Raji (cell line): ENCODE data around the gene OSBPL6.

Source experiments
- POLR2A ChIP-seq: IDR thresholded peaks from 2 replicates; pipeline ENCODE4 v1.6.1; 2011; ENCODE audit warnings: low read depth, low read length, control low read depth; ENCODE audit not compliant: insufficient read depth

OSBPL6 gene

DNA sequence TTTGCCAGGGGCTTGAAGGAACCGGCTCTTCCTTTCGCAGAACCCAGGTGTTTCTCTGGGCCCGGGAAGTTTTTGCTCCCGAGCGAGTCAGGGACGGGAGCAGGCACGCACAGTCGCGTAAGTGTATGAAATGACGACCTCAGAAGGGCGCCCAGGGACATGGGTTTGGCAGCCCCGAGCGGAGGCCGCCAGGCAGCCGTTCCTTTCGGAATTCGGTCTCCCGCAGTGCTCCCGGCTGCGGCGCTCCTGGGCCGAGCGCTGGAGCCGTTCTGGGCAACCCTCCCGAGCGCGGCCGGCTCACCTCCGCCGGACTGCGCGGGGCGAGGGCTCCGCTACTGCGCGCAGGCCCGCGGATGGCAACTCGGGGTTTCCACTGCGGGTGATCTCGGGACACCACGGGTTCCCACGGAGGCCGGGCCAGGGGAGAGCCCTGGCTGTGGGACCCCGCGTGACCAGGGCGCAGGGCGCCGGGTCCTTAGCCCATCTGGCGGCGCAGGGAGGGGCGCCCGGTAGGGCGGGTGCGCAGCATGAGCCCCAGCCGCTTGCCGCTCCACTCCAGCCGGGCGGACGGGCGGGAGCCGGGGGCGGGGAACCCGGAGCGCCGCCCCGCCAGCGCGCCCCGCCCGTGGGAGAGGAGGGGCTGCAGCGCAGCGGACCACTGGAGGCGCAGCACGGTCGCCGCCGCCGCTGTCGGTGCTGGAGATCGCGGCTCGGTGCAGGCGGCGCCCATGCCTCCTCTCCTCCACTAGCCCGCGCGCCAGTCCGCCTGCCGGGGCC is at the start of gene OSBPL6:
Gene OSBPL6, plus strand, starts transcription at position 690 of the 777 bp plus-strand sequence. CDS start 111,673 bp downstream, outside the sequence.
- no peak for TF ChIP-seq POLR2A

DNA sequence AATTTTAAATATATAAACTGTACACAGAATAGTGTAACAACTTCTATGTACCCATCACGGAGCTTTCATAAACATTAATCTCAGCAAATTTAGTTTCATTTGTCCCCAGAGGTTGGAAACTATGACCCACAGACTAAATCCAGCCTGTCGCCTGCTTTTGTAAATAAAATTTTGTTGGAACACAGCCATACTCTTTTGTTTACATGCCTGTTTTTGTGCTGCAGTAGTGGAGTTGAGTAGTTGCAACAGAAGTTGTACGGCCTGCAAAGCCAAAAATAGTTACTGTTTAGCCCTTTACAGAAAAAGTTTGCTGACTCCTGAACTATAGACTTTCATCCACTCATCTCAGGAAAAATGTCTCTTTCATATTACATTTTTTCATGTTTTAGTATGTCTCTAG is 42.3 kb upstream of the OSBPL6 start:
- TF ChIP-seq POLR2A, result no peak

DNA sequence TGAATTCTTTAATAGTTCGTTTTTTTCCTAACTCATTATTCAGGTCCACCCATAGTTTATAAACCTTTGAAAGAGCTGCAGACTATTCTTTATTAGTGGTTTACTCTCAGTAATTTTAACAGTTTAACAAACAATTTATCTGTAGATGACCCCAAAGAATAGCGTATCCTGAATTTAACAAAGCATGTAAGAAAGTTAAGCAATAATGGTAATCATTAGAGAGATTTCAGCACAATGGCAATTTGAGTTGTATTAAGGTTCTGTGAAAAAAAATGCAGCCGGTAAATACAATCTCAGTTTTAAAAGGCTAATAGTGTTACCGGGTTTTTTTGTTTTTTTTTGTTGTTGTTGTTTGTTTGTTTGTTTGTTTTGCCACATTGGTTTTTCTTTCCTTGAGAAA is 41.8 kb upstream of the OSBPL6 start:
- no peak for TF ChIP-seq POLR2A

DNA sequence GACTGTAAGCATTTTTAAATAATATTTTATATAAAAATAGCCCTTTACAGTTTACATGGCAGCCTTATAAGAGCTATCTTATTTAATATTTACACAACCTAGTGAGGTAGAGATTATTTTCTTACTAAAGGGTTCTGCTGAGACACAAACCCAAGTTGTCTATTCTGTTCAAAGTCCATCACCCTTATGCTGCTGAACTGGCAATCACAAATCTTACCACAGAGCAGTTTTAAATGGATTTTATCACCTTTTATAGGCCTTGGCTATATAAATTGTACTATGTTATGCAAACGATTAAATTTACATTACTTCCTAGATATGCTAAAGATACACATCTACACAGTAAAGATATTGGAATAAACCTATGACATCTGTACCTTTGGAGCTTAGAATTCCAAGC is 41.3 kb upstream of the OSBPL6 start:
- no peak for TF ChIP-seq POLR2A

DNA sequence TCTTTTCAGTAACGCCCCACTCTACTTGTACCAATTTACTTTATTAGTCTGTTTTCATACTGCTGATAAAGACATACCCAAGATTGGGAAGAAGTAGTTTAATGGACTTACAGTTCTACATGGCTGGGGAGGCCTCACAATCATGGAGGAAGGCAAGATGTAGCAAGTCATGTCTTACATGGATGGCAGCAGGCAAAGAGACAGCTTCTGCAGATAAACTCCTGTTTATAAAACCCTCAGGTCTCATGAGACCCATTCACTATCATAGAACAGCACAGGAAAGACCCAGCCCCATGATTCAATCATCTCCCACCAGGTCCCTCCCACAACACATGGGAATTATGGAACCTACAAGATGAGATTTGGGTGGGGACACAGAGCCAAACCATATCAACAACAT is 38.8 kb upstream of the OSBPL6 start:
- TF ChIP-seq POLR2A, result no peak

DNA sequence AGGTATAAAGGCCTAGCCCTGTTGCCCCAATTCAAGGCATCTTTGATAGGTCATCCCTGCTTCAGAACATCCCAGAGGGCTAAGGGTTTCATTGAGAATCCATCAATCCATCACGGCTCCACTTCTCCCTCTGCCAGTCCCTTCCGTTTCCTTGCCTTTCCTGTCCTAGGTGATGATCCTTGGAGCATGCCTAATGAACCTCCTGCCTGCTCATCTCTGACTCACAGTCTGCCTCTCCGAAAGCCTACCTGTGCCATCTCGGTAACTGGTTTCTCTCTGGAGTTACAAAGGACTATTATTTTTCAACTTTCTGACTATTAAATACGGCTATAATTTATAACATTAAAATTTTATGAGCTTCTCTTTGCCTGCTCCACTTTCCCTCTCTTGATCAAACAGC is 36.7 kb upstream of the OSBPL6 start:
- no peak for TF ChIP-seq POLR2A

DNA sequence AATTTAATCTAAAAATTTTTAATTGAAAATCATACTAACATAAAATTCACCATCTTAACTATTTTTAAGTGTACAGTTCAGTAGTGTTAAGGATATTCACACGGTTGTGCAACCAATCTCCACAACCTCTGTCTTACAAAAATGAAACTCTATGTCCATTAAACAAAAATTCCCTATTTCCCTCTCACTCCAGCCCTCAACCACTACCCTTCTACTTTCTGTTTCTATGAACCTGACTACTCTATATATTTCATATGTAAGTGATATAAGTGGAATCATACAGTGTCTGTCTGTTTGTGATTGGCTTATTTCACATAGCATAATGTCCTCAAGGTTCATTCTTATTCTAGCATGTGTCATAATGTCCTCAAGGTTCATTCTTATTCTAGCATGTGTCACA is 34.3 kb upstream of the OSBPL6 start:
- TF ChIP-seq POLR2A, result no peak

DNA sequence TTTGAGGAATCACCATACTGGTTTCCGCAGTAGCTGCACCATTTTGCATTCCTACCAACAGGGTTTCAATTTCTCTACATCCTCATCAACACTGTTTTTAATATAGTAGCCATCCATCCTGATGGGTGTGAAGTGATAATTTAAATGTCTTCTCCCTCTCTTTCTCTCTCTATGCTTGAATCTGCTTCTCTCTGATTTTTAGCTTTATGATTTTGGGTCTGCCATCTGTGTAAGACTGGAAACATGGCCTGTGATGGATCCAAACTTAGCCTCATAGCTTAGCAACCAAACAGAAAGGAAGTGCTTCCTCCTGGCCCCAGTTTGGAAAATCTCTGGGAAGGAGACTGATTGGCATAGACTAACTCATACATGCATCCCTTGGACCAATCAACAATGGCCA is 33.7 kb upstream of the OSBPL6 start:
- TF ChIP-seq POLR2A, result no peak

DNA sequence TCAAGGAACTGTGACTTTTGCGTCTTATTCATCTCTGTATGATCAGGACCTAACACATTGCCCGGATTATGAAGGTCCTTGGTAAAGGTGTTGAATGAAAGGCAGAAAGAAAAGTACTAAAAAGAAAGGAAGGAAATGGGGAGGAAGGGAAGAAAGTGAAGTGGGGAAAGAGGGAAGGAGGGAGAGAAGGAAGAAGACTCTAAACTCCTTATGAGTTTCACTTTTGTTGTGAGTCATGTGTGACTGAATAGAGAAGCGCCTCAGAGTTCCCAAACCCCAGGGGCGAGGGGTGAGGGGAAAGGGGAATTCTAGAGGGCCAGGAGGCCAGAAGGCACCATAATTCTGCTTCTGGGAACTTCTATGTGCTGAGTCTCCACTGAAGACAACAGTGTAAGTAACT is 30.9 kb upstream of the OSBPL6 start:
- no peak for TF ChIP-seq POLR2A

DNA sequence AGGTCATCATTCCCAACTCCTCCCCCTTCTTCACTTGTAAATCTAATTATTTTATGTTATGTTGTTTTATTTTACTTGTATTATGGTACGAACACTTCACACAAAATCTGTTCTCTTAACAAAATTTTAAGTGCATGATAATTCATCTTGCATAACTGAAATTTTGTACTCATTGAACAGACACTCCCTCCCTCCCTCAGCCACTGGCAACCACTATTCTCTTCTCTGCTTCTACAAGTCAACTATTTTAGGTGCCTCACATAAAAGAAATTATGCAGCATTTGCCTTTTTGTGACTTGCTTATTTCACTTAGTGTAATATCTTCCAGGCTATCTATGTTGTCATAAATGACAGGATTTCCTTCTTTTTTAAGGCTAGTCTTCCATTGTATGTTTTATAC is 30.4 kb upstream of the OSBPL6 start:
- TF ChIP-seq POLR2A, result no peak

DNA sequence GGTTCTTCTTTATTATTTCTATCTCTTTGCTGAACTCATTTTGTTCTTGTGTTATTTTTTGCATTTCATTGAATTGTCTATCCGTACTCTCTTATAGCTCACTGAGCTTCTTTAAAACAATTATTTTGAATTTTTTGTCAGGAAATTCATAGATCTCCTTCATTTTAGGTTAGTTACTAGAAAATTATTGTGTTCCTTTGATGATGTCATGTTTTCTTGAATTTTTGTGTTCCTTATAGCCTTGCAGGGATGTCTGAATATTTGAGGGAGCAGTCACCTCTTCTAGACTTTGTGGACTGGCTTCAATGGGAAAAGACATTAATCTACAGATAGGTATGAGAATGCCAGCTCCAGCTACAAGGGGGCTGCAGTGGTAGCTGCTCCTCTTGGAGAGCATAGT is 20.7 kb upstream of the OSBPL6 start:
- TF ChIP-seq POLR2A, result no peak

DNA sequence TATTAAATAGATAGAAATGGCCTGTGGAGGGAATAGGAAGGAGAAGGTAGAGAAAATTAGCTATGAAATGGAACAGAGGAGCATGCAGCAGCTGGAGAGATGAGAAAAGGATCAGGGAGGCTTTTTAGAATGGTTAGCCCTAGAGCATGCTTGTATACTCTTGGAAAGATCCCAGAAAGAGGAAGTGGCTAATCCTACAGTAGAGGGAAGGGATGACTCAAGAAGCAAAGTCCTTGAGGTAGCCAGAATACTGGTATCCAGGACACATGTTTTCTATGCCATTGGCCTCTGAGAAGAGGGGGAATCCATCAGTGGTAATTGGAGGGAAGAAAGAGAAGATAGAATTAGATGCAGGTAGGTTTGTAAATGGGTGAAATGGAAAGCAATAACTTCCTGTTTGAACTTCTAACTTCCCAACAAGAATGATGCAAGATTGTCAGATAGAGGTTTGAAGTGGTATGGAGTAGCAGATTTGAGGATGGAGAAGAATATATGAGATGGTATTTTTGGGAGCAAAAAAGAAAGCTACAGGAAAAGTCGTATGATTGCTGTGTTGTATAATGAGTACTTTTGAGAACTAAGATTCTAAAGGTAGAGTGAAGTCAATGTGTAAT is 17.1 kb upstream of the OSBPL6 start:
- no peak for TF ChIP-seq POLR2A

DNA sequence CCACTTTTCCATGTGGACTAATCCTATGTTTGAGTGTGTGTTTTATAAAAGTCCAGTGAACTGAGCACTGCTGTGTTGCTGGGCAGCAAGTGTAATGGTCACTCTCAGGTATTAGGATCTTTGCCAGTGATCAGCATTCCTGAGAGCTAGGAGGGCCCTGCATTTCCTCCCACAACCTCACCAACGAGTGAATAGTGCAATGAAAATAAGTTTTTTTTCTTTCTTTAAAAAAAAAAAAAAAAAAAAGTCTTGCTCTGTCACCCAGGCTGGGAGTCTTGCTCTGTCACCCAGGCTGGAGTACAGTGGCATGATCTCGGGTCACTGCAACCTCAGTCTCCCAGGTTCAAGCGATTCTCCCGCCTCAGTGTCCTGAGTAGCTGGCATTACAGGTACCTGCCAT is 6.5 kb upstream of the OSBPL6 start:
- no peak for TF ChIP-seq POLR2A

DNA sequence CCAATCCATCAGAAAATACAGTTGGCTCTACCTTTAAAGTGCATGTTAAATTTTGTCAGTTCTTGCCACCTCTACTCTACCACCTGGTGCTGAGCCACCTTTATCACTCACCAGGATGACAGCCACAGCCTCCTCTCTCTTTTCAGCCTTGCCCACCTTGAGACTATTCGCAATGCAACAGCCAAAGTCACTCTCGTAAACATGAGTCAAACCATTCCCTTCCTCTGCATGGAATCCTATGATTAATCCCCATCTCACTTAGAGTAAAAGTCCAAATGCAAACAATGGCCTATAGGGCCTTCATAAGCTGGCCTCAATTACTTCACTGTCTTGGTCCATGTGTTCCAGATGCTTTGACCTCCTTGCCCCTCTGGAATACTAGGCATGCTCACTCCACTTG is 5.8 kb upstream of the OSBPL6 start:
- TF ChIP-seq POLR2A, result no peak

DNA sequence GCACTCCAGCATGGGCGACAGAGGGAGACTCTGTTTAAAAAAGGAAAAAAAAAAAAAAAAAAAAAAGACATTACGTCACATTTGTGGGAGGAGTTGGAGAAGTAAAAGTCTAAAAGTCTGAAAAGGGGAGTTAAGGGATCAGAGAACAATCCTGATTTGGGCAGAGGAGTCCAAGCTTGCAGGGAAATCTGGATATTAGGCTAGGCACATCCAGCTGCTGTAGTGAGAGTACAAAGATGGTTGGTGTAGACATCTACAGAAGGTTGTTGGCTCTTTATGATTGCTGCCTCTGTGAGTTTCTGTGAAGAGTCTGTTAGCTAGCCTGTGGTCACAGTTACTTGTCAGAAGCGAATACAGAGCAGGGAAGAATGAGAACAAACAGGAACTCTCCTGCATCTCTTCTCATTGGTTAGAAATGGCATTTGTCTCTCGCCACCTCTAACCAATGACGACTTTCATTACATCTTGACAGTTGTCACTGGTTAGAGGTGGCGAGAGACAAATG is 3.3 kb upstream of the OSBPL6 start:
- no peak for TF ChIP-seq POLR2A

DNA sequence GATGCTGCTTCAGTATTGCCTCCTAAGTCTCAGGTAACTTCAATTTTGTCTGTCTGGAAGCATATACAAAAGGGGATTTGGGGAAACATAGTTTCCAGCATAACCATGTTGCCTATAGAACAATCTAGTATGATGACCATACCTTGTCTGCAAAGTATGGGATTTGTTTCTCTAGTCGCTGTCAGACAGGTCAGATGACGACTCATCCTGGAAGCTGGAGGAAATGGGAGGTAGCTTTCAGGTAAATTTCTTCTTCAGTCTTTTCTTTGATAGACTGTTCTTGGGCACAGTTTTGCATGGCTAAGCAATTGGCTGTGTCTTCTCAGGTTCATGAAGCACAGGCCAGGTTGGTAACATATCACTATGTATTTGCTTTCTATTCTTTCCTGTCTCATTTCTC is 2.8 kb upstream of the OSBPL6 start:
- TF ChIP-seq POLR2A, result no peak

DNA sequence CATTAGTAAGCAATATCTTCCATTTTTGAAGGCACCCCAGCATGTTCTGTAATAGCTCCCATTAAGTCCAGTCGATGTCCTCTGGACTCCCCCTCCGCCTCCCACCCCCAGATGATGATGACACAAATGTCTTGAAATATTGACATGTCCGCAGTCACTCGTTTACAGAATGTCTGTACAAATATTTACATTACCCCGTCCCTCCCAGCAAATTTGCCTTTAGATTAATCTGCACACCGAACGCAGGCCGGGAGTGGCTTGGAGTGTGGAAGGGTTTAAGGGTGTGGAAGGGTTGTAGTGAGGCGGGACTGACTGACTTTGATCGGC is 853 bp upstream of the OSBPL6 start:
- TF ChIP-seq POLR2A, result no peak
